RWPE2 (cell line): ENCODE data around the gene SORCS1.

Source experiments
- ATAC-seq: fragments of 200-7000 bp; cut with Tn5 transposase; 3 replicates; pipeline ENCODE4 v1.9.1; 2021; ENCODE audit warnings: low read depth
- DNase-seq: peaks from one replicate; pipeline ENCODE4 v3.0.0-alpha.2; 2020; ENCODE audit warnings: low spot score
- H3K27ac ChIP-seq: fragments of 450-650 bp; 2 replicates; pipeline ENCODE4 v1.5.1; 2017; ENCODE audit warnings: mild to moderate bottlenecking; ENCODE audit not compliant: poor library complexity, severe bottlenecking
- H3K27me3 ChIP-seq: fragments of 250-450 bp; sonication (Bioruptor Pico); 2 replicates; pipeline ENCODE4 v1.5.1; 2021; ENCODE audit warnings: mild to moderate bottlenecking, moderate library complexity; ENCODE audit not compliant: insufficient read depth, poor library complexity, severe bottlenecking
- H3K36me3 ChIP-seq: fragments of 250-450 bp; sonication (Bioruptor Pico); 2 replicates; pipeline ENCODE4 v1.5.1; 2020; ENCODE audit warnings: low read depth, mild to moderate bottlenecking, moderate library complexity
- H3K4me1 ChIP-seq: fragments of 250-450 bp; sonication (Bioruptor Pico); 2 replicates; pipeline ENCODE4 v1.5.1; 2021; ENCODE audit warnings: mild to moderate bottlenecking, moderate library complexity; ENCODE audit not compliant: insufficient read depth, poor library complexity, severe bottlenecking
- H3K4me3 ChIP-seq: fragments of 250-450 bp; sonication (Bioruptor Pico); 2 replicates; pipeline ENCODE4 v1.5.1; 2021; ENCODE audit warnings: mild to moderate bottlenecking, moderate library complexity; ENCODE audit not compliant: severe bottlenecking
- H3K9me3 ChIP-seq: fragments of 250-450 bp; sonication (Bioruptor Pico); 2 replicates; pipeline ENCODE4 v1.5.1; 2021; ENCODE audit warnings: mild to moderate bottlenecking, moderate library complexity; ENCODE audit not compliant: severe bottlenecking
- CTCF ChIP-seq: fragments of 450-650 bp; IDR thresholded peaks from one replicate; pipeline ENCODE4 v1.5.1; 2017; ENCODE audit warnings: mild to moderate bottlenecking, moderate library complexity; ENCODE audit not compliant: poor library complexity, severe bottlenecking

SORCS1 gene

GRCh38 chr10:107094824-107095522 lies 69.5 kb downstream of the SORCS1 start:
- Histone ChIP-seq H3K27ac (no peak overlapping the region), H3K4me1 (no peaks in the 10 kb centered on the region), H3K36me3 (no peaks in the 10 kb centered on the region), H3K4me3 (no peak overlapping the region), H3K9me3 (no peaks in the 10 kb centered on the region), H3K27me3 (no peaks in the 10 kb centered on the region)
- no peak for ATAC-seq
- DNase-seq, result no peak
- no peak for TF ChIP-seq CTCF

GRCh38 chr10:107092321-107092720 lies 72.2 kb downstream of the SORCS1 start:
- H3K9me3 ChIP-seq, result no peaks in the 10 kb centered on the region
- TF ChIP-seq CTCF, result no peak
- H3K36me3 ChIP-seq, result no peaks in the 10 kb centered on the region
- no peak for ATAC-seq
- no peaks in the 10 kb centered on the region for H3K27me3 ChIP-seq
- H3K27ac ChIP-seq, result no peak overlapping the region
- H3K4me3 ChIP-seq, result no peak overlapping the region
- DNase-seq, result no peak
- H3K4me1 ChIP-seq, result no peaks in the 10 kb centered on the region

GRCh38 chr10:107091126-107091525 lies 73.4 kb downstream of the SORCS1 start:
- no peaks in the 10 kb centered on the region for H3K36me3 ChIP-seq
- no peak for TF ChIP-seq CTCF
- no peak overlapping the region for H3K4me3 ChIP-seq
- H3K4me1 ChIP-seq, result no peaks in the 10 kb centered on the region
- no peaks in the 10 kb centered on the region for H3K27me3 ChIP-seq
- ATAC-seq, result no peak
- H3K27ac ChIP-seq, result no peak overlapping the region
- H3K9me3 ChIP-seq, result no peaks in the 10 kb centered on the region
- no peak for DNase-seq

- Histone ChIP-seq H3K9me3 (no peaks in the 10 kb centered on the region), H3K4me3 (no peak overlapping the region), H3K27me3 (no peaks in the 10 kb centered on the region), H3K4me1 (no peaks in the 10 kb centered on the region), H3K27ac (no peak overlapping the region), H3K36me3 (no peaks in the 10 kb centered on the region)
- ATAC-seq (no peak), DNase-seq (no peak)
- no peak for TF ChIP-seq CTCF
Observed at GRCh38 chr10:107085665-107086525, 78.6 kb downstream of the SORCS1 start.
